Skeletal muscle tissue (tissue), 4 donors: ENCODE results near the gene INPP4B. TPM values are rescaled to one million over a fixed set of nuclear protein-coding genes. Genes with fewer than 3 reads are reported as not detected.

Experiments used
- H3K27ac ChIP-seq: one replicate; pipeline ENCODE4 v1.7.0; 2013; ENCODE audit warnings: mild to moderate bottlenecking, low read depth, low read length, inconsistent platforms
- H3K27me3 ChIP-seq, 3 donors: one replicate each; pipeline ENCODE4 v1.7.0; 2013; ENCODE audit warnings: low read length in 3 of 3; ENCODE audit not compliant: control insufficient read depth in 3 of 3, insufficient read depth in 3 of 3
- H3K36me3 ChIP-seq, 3 donors: one replicate each; pipeline ENCODE4 v1.7.0; 2013; ENCODE audit warnings: low read length in 3 of 3; ENCODE audit not compliant: control insufficient read depth in 3 of 3, insufficient read depth in 3 of 3
- H3K4me1 ChIP-seq, 3 donors: one replicate each; pipeline ENCODE4 v1.7.0; 2013; ENCODE audit warnings: low read length in 3 of 3, mild to moderate bottlenecking in 3 of 3; ENCODE audit not compliant: control insufficient read depth in 3 of 3, insufficient read depth in 3 of 3
- H3K4me3 ChIP-seq, 3 donors: one replicate each; pipeline ENCODE4 v1.7.0; 2013; ENCODE audit warnings: low read length in 3 of 3
- H3K9ac ChIP-seq, 3 donors: one replicate each; pipeline ENCODE4 v1.7.0; 2013; ENCODE audit warnings: low read length in 3 of 3, mild to moderate bottlenecking in 3 of 3, moderate library complexity in 2 of 3, low read depth in 1 of 3
- H3K9me3 ChIP-seq, 3 donors: one replicate each; pipeline ENCODE4 v1.7.0; 2013; ENCODE audit warnings: low read length in 3 of 3; ENCODE audit not compliant: control insufficient read depth in 3 of 3
- total RNA-seq: library from RNA; depleted of rRNA; stranded (reverse); fragments of >200 nt; gene quantifications from one replicate; pipeline ENCODE4 v1.2.3, GENCODE V29; 2014
- donor health status: Osteomylitis.

Gene INPP4B
- total RNA-seq, 1 donor from 2014 or later: 52.7 TPM

DNA sequence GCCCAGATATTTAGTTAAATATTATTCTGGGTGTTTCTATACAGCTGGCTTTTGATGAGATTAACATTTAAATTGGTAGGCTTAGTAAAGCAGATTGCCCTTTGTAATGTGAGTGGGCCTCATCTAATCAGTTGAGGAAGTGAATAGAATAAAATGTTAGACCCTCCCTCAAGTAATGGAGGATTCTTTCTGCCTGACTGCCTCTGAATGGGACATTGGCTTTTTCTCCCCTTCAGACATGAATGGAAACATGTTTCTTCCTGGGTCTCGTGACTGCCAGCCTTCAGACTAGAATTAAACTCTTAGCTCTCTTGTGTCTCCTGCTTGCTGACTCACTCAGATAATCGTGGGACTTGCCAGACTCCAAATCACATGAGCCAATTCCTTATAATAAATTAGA lies 266.7 kb downstream of the INPP4B start:
- H3K27ac ChIP-seq: no peak overlapping the region

GRCh38 chr4:142574306-142574705 lies 271.8 kb downstream of the INPP4B start:
- no peak overlapping the region for H3K27ac ChIP-seq
- H3K9ac ChIP-seq: no peak overlapping the region
- no peaks in the 10 kb centered on the region for H3K4me1 ChIP-seq
- H3K36me3 ChIP-seq: no peaks in the 10 kb centered on the region
- no peak overlapping the region for H3K4me3 ChIP-seq
- no peaks in the 10 kb centered on the region for H3K9me3 ChIP-seq
- H3K27me3 ChIP-seq: no peaks in the 10 kb centered on the region

More for the DNA sequence above, 266.7 kb downstream of the INPP4B start:
- no peaks in the 10 kb centered on the region for H3K36me3 ChIP-seq
- no peak overlapping the region for H3K9ac ChIP-seq
- H3K4me3 ChIP-seq: no peak overlapping the region
- H3K4me1 ChIP-seq: no peaks in the 10 kb centered on the region
- no peaks in the 10 kb centered on the region for H3K27me3 ChIP-seq
- H3K9me3 ChIP-seq: no peaks in the 10 kb centered on the region

DNA sequence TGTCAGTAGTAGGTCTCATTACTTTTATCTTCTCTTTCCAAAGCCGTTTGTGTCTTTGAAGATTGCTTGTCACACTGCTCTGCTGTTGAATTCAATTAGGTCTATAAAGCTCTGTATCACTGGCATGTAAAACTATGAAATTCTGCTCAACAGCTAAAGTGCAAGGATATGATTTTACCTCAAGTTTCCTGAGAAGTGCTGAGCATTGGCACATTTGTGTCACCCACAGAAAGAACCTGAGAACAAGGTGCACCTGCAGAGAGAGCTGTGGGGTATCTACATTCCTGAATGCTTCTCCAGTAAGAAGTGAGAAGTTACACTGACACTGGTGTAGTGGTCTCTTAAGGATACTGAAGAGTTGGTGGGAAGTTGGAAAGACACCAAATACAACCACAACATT lies 274.0 kb downstream of the INPP4B start:
- no peaks in the 10 kb centered on the region for H3K36me3 ChIP-seq
- H3K9me3 ChIP-seq: no peaks in the 10 kb centered on the region
- no peaks in the 10 kb centered on the region for H3K4me1 ChIP-seq
- H3K27ac ChIP-seq: no peak overlapping the region
- no peak overlapping the region for H3K9ac ChIP-seq
- H3K4me3 ChIP-seq: no peak overlapping the region
- H3K27me3 ChIP-seq: no peaks in the 10 kb centered on the region

GRCh38 chr4:142567620-142568451 lies 278.3 kb downstream of the INPP4B start:
- Histone ChIP-seq H3K4me1 (no peaks in the 10 kb centered on the region), H3K27ac (no peak overlapping the region), H3K9ac (peak overlapping the region in 1 of 3 donors; percentile 8), H3K9me3 (no peaks in the 10 kb centered on the region), H3K27me3 (no peaks in the 10 kb centered on the region), H3K4me3 (peak overlapping the region in 1 of 3 donors; percentile 6), H3K36me3 (no peaks in the 10 kb centered on the region)

GRCh38 chr4:142567199-142567598 lies 278.9 kb downstream of the INPP4B start:
- H3K4me3 ChIP-seq: no peak overlapping the region

DNA sequence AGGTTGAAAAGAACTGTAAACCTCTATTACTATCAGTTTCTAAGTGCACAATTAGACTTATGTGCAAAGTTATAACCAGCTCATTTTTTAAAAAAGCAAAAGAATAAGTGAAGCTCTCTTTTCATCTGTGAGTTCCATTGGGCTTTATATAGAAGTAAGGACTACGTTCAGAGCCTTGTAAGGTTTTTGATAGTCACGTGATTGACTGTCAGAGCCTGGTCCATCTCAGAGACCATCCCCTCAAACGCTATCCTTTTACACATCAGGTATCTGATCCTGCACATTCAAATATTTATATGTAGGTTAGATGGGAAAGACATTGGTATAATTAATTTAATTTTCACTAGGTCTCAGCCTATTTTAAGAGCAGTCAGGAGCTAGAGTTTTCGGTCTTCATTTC lies 279.3 kb downstream of the INPP4B start:
- Histone ChIP-seq H3K4me3 (no peak overlapping the region), H3K9me3 (no peaks in the 10 kb centered on the region), H3K27me3 (no peaks in the 10 kb centered on the region), H3K9ac (no peak overlapping the region), H3K36me3 (no peaks in the 10 kb centered on the region), H3K4me1 (no peaks in the 10 kb centered on the region), H3K27ac (no peak overlapping the region)

More at GRCh38 chr4:142567199-142567598, 278.9 kb downstream of the INPP4B start:
- no peak overlapping the region for H3K27ac ChIP-seq
- H3K4me1 ChIP-seq: no peaks in the 10 kb centered on the region
- no peaks in the 10 kb centered on the region for H3K9me3 ChIP-seq
- no peaks in the 10 kb centered on the region for H3K27me3 ChIP-seq
- no peaks in the 10 kb centered on the region for H3K36me3 ChIP-seq
- H3K9ac ChIP-seq: no peak overlapping the region

DNA sequence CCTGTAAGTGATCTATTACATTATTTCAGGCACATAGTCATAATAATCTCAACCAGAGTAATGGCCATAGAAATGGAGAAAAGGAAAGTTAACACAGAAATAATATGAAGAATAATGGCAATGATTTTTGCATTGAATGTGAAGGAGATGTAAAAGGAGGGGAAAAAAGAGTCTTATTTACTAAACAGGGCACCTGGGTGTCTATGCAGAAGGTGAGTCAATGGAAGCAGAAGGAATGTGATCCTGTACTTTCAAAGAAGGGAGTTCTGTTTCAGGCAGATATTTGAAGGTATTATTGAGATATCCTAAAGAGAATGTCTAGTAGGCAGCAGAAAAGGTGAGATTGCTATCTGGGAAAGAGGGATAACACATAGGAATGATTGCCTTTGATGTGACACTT lies 279.9 kb downstream of the INPP4B start:
- Histone ChIP-seq H3K27ac (no peak overlapping the region), H3K9ac (no peak overlapping the region), H3K4me1 (no peaks in the 10 kb centered on the region), H3K27me3 (no peaks in the 10 kb centered on the region), H3K9me3 (no peaks in the 10 kb centered on the region), H3K4me3 (no peak overlapping the region), H3K36me3 (no peaks in the 10 kb centered on the region)

DNA sequence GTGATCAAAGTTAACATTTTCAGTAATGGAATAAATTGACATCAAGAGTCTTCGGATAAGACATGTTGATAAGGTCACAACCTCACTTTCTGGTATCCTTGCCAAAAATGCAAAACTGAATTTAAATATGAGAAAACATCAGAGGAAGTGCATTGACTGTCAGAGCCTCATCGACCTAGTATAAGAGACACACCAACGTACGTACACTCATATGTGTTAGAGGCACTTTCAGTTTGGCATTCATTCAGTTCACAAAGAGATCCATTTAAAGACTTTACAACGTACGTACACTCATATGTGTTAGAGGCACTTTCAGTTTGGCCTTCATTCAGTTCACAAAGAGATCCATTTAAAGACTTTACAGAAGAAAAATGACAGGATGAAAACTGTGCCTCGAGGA lies 280.3 kb downstream of the INPP4B start:
- no peak overlapping the region for H3K9ac ChIP-seq
- no peak overlapping the region for H3K27ac ChIP-seq
- no peaks in the 10 kb centered on the region for H3K27me3 ChIP-seq
- no peak overlapping the region for H3K4me3 ChIP-seq
- no peaks in the 10 kb centered on the region for H3K36me3 ChIP-seq
- H3K4me1 ChIP-seq: no peaks in the 10 kb centered on the region
- no peaks in the 10 kb centered on the region for H3K9me3 ChIP-seq

GRCh38 chr4:142563682-142564291 lies 282.3 kb downstream of the INPP4B start:
- Histone ChIP-seq H3K9ac (no peak overlapping the region), H3K9me3 (no peaks in the 10 kb centered on the region), H3K36me3 (no peaks in the 10 kb centered on the region), H3K27ac (no peak overlapping the region), H3K4me1 (no peaks in the 10 kb centered on the region), H3K27me3 (no peaks in the 10 kb centered on the region), H3K4me3 (no peak overlapping the region)

GRCh38 chr4:142559986-142560385 lies 286.1 kb downstream of the INPP4B start:
- H3K9ac ChIP-seq: no peak overlapping the region
- H3K9me3 ChIP-seq: no peaks in the 10 kb centered on the region
- H3K4me1 ChIP-seq: no peaks in the 10 kb centered on the region
- no peak overlapping the region for H3K4me3 ChIP-seq
- no peaks in the 10 kb centered on the region for H3K36me3 ChIP-seq
- H3K27me3 ChIP-seq: no peaks in the 10 kb centered on the region
- no peak overlapping the region for H3K27ac ChIP-seq
